H1 (cell line): ENCODE results near the gene CPSF4L. TPM values are rescaled to one million over a fixed set of nuclear protein-coding genes. Genes with fewer than 3 reads are reported as not detected.

ENCODE experiments used
- CTCF ChIA-PET: fragments of 300-600 bp; sonication (Branson Sonifier 250); formaldehyde crosslinking; loops from one replicate; lab custom pipeline; 2021; ENCODE audit not compliant: partially characterized antibody; lab: Charles Lee
- POLR2A ChIA-PET: fragments of 300-600 bp; sonication (Branson Sonifier 250); formaldehyde crosslinking; loops from one replicate; lab custom pipeline; 2021; ENCODE audit warnings: inconsistent platforms; ENCODE audit not compliant: partially characterized antibody; lab: Charles Lee
- DNase-seq, 2 experiments: peaks; one replicate each; pipeline versions ENCODE4 v3.0.0 to v3.0.0-alpha.2; 2010 to 2022; ENCODE audit warnings: low spot score in 2 of 2, low read depth in 1 of 2, mixed read lengths in 1 of 2
- FAIRE-seq: peaks from 2 replicates; lab custom pipeline; 2011; peaks lifted over from hg19 to GRCh38; lab: Jason Lieb, UNC
- H2AFZ ChIP-seq: 2 replicates; pipeline ENCODE4 v1.8.1; 2012; ENCODE audit warnings: low read length, inconsistent platforms
- H2AK5ac ChIP-seq: 2 replicates; pipeline ENCODE4 v1.6.1; 2013; ENCODE audit warnings: low read depth, low read length
- H2BK120ac ChIP-seq: replicated peaks from 2 replicates; pipeline ENCODE3; 2013; ENCODE audit warnings: low read depth, low read length, inconsistent platforms
- H2BK12ac ChIP-seq: 2 replicates; pipeline ENCODE4 v1.6.1; 2013; ENCODE audit warnings: low read depth, low read length
- H2BK15ac ChIP-seq: 2 replicates; pipeline ENCODE4 v1.6.1; 2013; ENCODE audit warnings: low read length
- H2BK20ac ChIP-seq: 2 replicates; pipeline ENCODE4 v1.6.1; 2013; ENCODE audit warnings: low read length
- H2BK5ac ChIP-seq: 2 replicates; pipeline ENCODE4 v1.6.1; 2013; ENCODE audit warnings: low read depth, low read length
- H3K14ac ChIP-seq: 2 replicates; pipeline ENCODE4 v1.6.1; 2013; ENCODE audit warnings: inconsistent platforms; ENCODE audit not compliant: insufficient read length
- H3K18ac ChIP-seq: 2 replicates; pipeline ENCODE4 v1.6.1; 2013; ENCODE audit warnings: low read length; ENCODE audit errors: extremely low read depth
- H3K23ac ChIP-seq: 2 replicates; pipeline ENCODE4 v1.6.1; 2013; ENCODE audit warnings: inconsistent platforms; ENCODE audit not compliant: insufficient read length
- H3K23me2 ChIP-seq: 2 replicates; pipeline ENCODE4 v1.6.1; 2013; ENCODE audit warnings: low read depth, low read length
- H3K27ac ChIP-seq: 2 replicates; pipeline ENCODE4 v1.6.1; 2011; ENCODE audit warnings: low read depth, low read length, inconsistent platforms
- H3K27me3 ChIP-seq, 4 experiments: replicated peaks in 1 of 4; 1 replicate in 1 of 4; 2 replicates in 3 of 4; pipeline versions ENCODE4 v1.6.1 to v1.8.1; 2011 to 2013; ENCODE audit warnings: low read length in 3 of 4, mild to moderate bottlenecking in 3 of 4, inconsistent platforms in 2 of 4, mixed read lengths in 2 of 4, moderate library complexity in 1 of 4; ENCODE audit not compliant: control insufficient read depth in 3 of 4, insufficient read depth in 3 of 4; ENCODE audit errors: extremely low read depth in 1 of 4
- H3K36me3 ChIP-seq, 4 experiments: 2 replicates each; pipeline versions ENCODE4 v1.6.1 to v1.8.1; 2011 to 2013; ENCODE audit warnings: mild to moderate bottlenecking in 4 of 4, low read length in 3 of 4, moderate library complexity in 2 of 4, control low read depth in 1 of 4, inconsistent platforms in 1 of 4; ENCODE audit not compliant: insufficient read depth in 4 of 4, control insufficient read depth in 2 of 4
- H3K4ac ChIP-seq: replicated peaks from 2 replicates; pipeline ENCODE3; 2013; ENCODE audit warnings: low read length, low read depth, mixed read lengths, inconsistent platforms; ENCODE audit not compliant: insufficient read length
- H3K4me1 ChIP-seq, 4 experiments: replicated peaks in 1 of 4; 1 replicate in 1 of 4; 2 replicates in 3 of 4; pipeline versions ENCODE4 v1.6.1 to v1.8.1; 2011 to 2013; ENCODE audit warnings: low read length in 3 of 4, inconsistent platforms in 2 of 4, mixed read lengths in 1 of 4; ENCODE audit not compliant: insufficient read depth in 4 of 4, control insufficient read depth in 3 of 4
- H3K4me2 ChIP-seq, 2 experiments: 2 replicates each; pipeline versions ENCODE4 v1.6.1 to v1.8.1; 2011 to 2013; ENCODE audit warnings: low read depth in 2 of 2, low read length in 2 of 2, control low read depth in 1 of 2, inconsistent platforms in 1 of 2, mild to moderate bottlenecking in 1 of 2; ENCODE audit not compliant: insufficient read depth in 1 of 2
- H3K4me3 ChIP-seq, 4 experiments: fragments of 200-600, 300-600 bp in 1 of 4; sonication (generic), shearing (Covaris generic), sonication (Bioruptor Twin) in 1 of 4; 2 replicates each; pipeline versions ENCODE4 v1.5.1 to v1.8.1; 2011 to 2016; ENCODE audit warnings: low read length in 4 of 4, low read depth in 3 of 4, control low read depth in 2 of 4, inconsistent platforms in 2 of 4, mild to moderate bottlenecking in 2 of 4, mixed read lengths in 1 of 4, moderate library complexity in 1 of 4; ENCODE audit not compliant: insufficient read depth in 2 of 4; ENCODE audit errors: extremely low read depth in 1 of 4
- H3K56ac ChIP-seq: replicated peaks from 2 replicates; pipeline ENCODE3; 2013; ENCODE audit warnings: low read depth, mild to moderate bottlenecking, mixed read lengths, low read length, inconsistent platforms; ENCODE audit not compliant: insufficient read length
- H3K79me1 ChIP-seq: 2 replicates; pipeline ENCODE4 v1.6.1; 2013; ENCODE audit warnings: low read depth, low read length, control low read depth
- H3K79me2 ChIP-seq, 2 experiments: 2 replicates each; pipeline versions ENCODE4 v1.6.1 to v1.8.1; 2012 to 2013; ENCODE audit warnings: low read length in 2 of 2, mild to moderate bottlenecking in 2 of 2, inconsistent platforms in 1 of 2; ENCODE audit not compliant: insufficient read depth in 2 of 2, control insufficient read depth in 1 of 2
- H3K9ac ChIP-seq, 4 experiments: replicated peaks in 1 of 4; 1 replicate in 1 of 4; 2 replicates in 3 of 4; pipeline versions ENCODE4 v1.6.1 to v1.8.1; 2011 to 2013; ENCODE audit warnings: low read depth in 3 of 4, low read length in 3 of 4, control low read depth in 2 of 4, mild to moderate bottlenecking in 2 of 4, moderate library complexity in 2 of 4, inconsistent platforms in 1 of 4; ENCODE audit errors: extremely low read depth in 1 of 4
- H3K9me3 ChIP-seq, 2 experiments: 2 replicates each; pipeline versions ENCODE4 v1.6.1 to v1.8.1; 2012 to 2013; ENCODE audit warnings: mild to moderate bottlenecking in 2 of 2, moderate library complexity in 2 of 2, control low read depth in 1 of 2, inconsistent platforms in 1 of 2, low read depth in 1 of 2, low read length in 1 of 2, mixed read lengths in 1 of 2; ENCODE audit not compliant: insufficient read depth in 2 of 2
- H4K20me1 ChIP-seq, 2 experiments: replicated peaks in 1 of 2; 2 replicates each; pipeline versions ENCODE3 to v1.8.1; 2011 to 2013; ENCODE audit warnings: inconsistent platforms in 2 of 2, low read length in 2 of 2, mild to moderate bottlenecking in 1 of 2; ENCODE audit not compliant: insufficient read depth in 2 of 2, control insufficient read depth in 1 of 2
- H4K5ac ChIP-seq: 2 replicates; pipeline ENCODE4 v1.6.1; 2013; ENCODE audit warnings: low read length, low read depth, mixed read lengths, inconsistent platforms; ENCODE audit not compliant: insufficient read length
- H4K8ac ChIP-seq: 2 replicates; pipeline ENCODE4 v1.8.0; 2013; ENCODE audit warnings: mild to moderate bottlenecking, moderate library complexity, low read length, inconsistent platforms; ENCODE audit not compliant: insufficient read depth; ENCODE audit errors: extremely low read depth
- H4K91ac ChIP-seq: replicated peaks from 2 replicates; pipeline ENCODE3; 2013; ENCODE audit warnings: low read length, mixed read lengths, inconsistent platforms; ENCODE audit not compliant: insufficient read length
- PHF8 ChIP-seq: fragments of 200-600 bp; sonication (generic); conservative IDR thresholded peaks from 2 replicates; pipeline ENCODE4 v1.7.1; 2012; ENCODE audit warnings: low read depth, mild to moderate bottlenecking, inconsistent platforms, low read length, moderate library complexity
- POLR2A ChIP-seq, 2 experiments: IDR thresholded peaks; 1 replicate in 1 of 2; 2 replicates in 1 of 2; pipeline ENCODE4 v1.6.1; 2011; ENCODE audit warnings: low read depth in 2 of 2, low read length in 2 of 2, mild to moderate bottlenecking in 2 of 2; ENCODE audit errors: control extremely low read depth in 1 of 2
- RFX5 ChIP-seq: IDR thresholded peaks from 2 replicates; pipeline ENCODE4 v1.6.1; 2011; ENCODE audit warnings: low read depth, low read length, improper control_type of control experiment, borderline replicate concordance
- RNF2 ChIP-seq: fragments of 200-900, 300-1000 bp; sonication (generic); IDR thresholded peaks from 2 replicates; pipeline ENCODE4 v1.7.1; 2016; ENCODE audit warnings: borderline replicate concordance, low read depth, mild to moderate bottlenecking, antibody characterized with exemption, low read length; ENCODE audit not compliant: poor library complexity, severe bottlenecking; ENCODE audit errors: missing control alignments
- SP4 ChIP-seq: IDR thresholded peaks from 2 replicates; pipeline ENCODE4 v1.6.1; 2012; ENCODE audit warnings: low read length, inconsistent platforms
- SUZ12 ChIP-seq: fragments of 200-600 bp; sonication (generic); IDR thresholded peaks from 2 replicates; pipeline ENCODE4 v1.6.1; 2012; ENCODE audit warnings: mild to moderate bottlenecking, inconsistent platforms, low read length, moderate library complexity, mixed read lengths
- TEAD4 ChIP-seq: IDR thresholded peaks from 2 replicates; pipeline ENCODE4 v1.6.1; 2012; ENCODE audit warnings: low read depth, low read length, inconsistent platforms, mixed read lengths
- WGBS, 2 experiments: shearing (Covaris generic) in 1 of 2; methylation state at CpG; one replicate each; pipeline versions ENCODE4 v1.1.6 to v1.1.7; 2013 to 2015; ENCODE audit warnings: low lambda C conversion rate in 2 of 2, mixed read lengths in 2 of 2, inconsistent platforms in 1 of 2, low coverage in 1 of 2, missing lambda C conversion rate in 1 of 2; ENCODE audit not compliant: insufficient replicate concordance in 2 of 2, insufficient coverage in 1 of 2, insufficient read length in 1 of 2; ENCODE audit errors: extremely low coverage in 1 of 2, missing lambda C conversion rate in 1 of 2; 5-methylcytosine and 5-hydroxymethylcytosine counted together
- polyA plus RNA-seq, 7 experiments: library from polyadenylated mRNA; depleted of rRNA in 3 of 7; stranded (reverse) in 5 of 7; unstranded in 2 of 7; fragments of >200 nt in 5 of 7; fragments of 200-250 nt in 2 of 7; gene quantifications; 1 replicate in 5 of 7; 2 replicates in 1 of 7; 4 replicates in 1 of 7; pipeline versions ENCODE4 v1.2.1 to v1.2.3, GENCODE V29; 2011 to 2013; ENCODE audit warnings: missing spikeins in 2 of 7, mixed read lengths in 2 of 7
- total RNA-seq: library from RNA; stranded (reverse); fragmentation: NEBNext Ultra II Directional; extraction: Animal tissue kit (Norgen Biotek cat#: 25700); gene quantifications from 2 replicates; pipeline ENCODE4 v1.2.1, GENCODE V29; 2021

CPSF4L gene
- total and polyA plus RNA-seq, 2 of the 8 experiments (the other 6 are each of a cell fraction or from before 2014, with no cell fraction given): not detected

DNA sequence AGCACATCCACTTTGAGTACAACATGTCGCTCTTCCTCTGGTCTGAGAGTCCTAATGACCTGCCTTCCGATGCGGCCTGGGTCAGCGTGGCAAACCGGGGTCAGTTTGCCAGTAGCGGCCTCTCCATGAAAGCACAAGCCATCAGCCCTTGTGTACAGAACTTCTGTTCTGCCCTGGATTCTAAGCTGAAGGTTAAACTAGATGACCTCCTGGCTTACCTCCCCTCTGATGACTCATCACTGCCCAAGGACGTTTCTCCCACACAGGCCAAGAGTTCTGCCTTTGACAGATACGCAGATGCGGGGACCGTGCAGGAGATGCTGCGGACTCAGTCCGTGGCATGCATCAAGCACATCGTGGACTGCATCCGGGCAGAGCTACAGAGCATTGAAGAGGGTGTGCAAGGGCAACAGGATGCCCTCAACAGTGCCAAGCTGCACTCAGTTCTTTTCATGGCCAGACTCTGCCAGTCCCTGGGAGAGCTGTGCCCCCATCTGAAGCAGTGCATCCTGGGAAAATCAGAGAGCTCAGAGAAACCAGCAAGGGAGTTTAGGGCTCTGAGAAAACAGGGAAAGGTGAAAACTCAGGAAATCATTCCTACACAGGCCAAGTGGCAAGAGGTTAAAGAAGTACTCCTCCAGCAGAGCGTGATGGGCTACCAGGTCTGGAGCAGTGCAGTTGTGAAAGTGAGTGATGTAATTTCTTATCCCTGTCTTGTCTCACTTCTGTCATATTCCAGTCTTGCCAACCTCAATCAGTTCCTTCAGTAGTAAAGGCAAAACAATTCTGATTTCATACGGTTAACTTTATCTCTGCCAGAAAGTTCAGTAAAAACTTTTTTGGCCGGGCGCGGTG, 60.2 kb downstream of the CPSF4L start:
- H3K4me2 ChIP-seq: no peak overlapping the region
- POLR2A ChIA-PET: interaction anchor here (1.0 to 1.8 kb wide), 2 partner anchors 16 to 31 kb away, joined by 3 to 4 read pairs; a partner anchor contains a TSS
- no peak overlapping the region for H2BK5ac ChIP-seq
- H3K23me2 ChIP-seq: no peaks in the 10 kb centered on the region
- FAIRE-seq: no peak
- H2BK15ac ChIP-seq: no peak overlapping the region
- H3K27ac ChIP-seq: no peak overlapping the region
- no peaks in the 10 kb centered on the region for H3K27me3 ChIP-seq
- no peak overlapping the region for H2BK20ac ChIP-seq
- no peak overlapping the region for H3K14ac ChIP-seq
- H3K9ac ChIP-seq: no peak overlapping the region
- peaks cover 0 to 3% of the 10 kb centered on the region in 2 experiments for H4K20me1 ChIP-seq
- H4K8ac ChIP-seq: no peak overlapping the region
- no peak for DNase-seq
- H3K36me3 ChIP-seq: peaks cover 24 to 84% (median 62%) of the 10 kb centered on the region in 4 experiments
- no peak overlapping the region for H2AK5ac ChIP-seq
- H2BK120ac ChIP-seq: no peak overlapping the region
- H3K23ac ChIP-seq: no peak overlapping the region
- H3K4ac ChIP-seq: no peak overlapping the region
- H3K4me3 ChIP-seq: no peak overlapping the region
- no peaks in the 10 kb centered on the region for H3K4me1 ChIP-seq
- no peak overlapping the region for H2BK12ac ChIP-seq
- H2AFZ ChIP-seq: no peak overlapping the region
- H3K79me1 ChIP-seq: peaks cover 2% of the 10 kb centered on the region; the same call in 1 of the 2 replicates
- 91% methylated on average over 19 of the region's 19 CpGs; no CpG with 5 or more reads in 1 of the 2 experiments for WGBS, 2 experiments
- no peak overlapping the region for H4K5ac ChIP-seq
- CTCF ChIA-PET: interaction anchor here (0.6 to 2.4 kb wide), 6 partner anchors 9 to 753 kb away, joined by 3 to 11 read pairs (median 4); no protein-coding TSS in a partner anchor
- no peaks in the 10 kb centered on the region for H3K9me3 ChIP-seq
- no peak overlapping the region for H3K18ac ChIP-seq
- no peaks in the 10 kb centered on the region for H3K79me2 ChIP-seq
- H3K56ac ChIP-seq: no peak overlapping the region
- no peak overlapping the region for H4K91ac ChIP-seq
- no peak for TF ChIP-seq POLR2A (IDR thresholded peaks at IDR 0.05; ENCODE audit: control extremely low read depth in 1 of 2, low read depth in 2 of 2, low read length in 2 of 2)
- no peak for TF ChIP-seq SP4
- TF ChIP-seq TEAD4: no peak
- TF ChIP-seq PHF8: no peak
- TF ChIP-seq RFX5: no peak
- TF ChIP-seq RNF2: no peak
- no peak for TF ChIP-seq SUZ12
